ENCODE measurements around the gene LRPAP1.

DNA sequence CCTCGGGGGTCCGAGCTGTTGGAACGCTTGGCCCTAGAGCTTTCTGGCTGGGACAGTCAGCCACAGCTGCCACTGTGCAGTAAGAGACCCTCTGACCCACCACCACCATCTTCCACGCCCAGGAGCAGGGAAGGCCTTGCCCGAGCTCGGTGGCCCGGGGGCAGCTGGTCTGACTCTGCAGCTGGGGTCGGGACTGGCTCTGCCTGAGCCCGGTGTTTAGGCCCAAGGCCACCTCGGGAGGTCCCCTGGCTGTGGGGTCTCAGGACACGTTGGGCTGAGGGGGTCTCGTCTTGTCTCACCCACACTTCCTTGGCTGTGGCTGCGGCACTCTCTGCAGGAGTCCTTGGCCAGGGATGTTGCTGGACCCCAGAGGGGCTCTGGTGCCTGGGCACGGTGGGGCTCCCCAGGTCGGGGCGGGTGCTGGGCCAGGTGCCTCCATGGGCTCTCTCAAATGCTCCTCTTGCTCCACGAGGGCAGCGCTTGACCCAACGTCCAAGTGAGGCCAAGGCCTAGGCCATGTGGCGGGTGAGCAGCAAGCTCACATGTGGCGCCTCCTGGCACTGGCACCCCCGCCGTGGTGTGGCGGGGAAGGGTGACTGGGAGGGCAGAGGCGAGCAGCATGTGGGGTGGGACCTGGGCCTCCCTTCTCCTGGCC lies 46.2 kb downstream of the LRPAP1 start:
- TF ChIP-seq POLR2A (IDR thresholded peaks at IDR 0.05; ENCODE audit: low read depth): no peak
- TF ChIP-seq, protein P1, sequence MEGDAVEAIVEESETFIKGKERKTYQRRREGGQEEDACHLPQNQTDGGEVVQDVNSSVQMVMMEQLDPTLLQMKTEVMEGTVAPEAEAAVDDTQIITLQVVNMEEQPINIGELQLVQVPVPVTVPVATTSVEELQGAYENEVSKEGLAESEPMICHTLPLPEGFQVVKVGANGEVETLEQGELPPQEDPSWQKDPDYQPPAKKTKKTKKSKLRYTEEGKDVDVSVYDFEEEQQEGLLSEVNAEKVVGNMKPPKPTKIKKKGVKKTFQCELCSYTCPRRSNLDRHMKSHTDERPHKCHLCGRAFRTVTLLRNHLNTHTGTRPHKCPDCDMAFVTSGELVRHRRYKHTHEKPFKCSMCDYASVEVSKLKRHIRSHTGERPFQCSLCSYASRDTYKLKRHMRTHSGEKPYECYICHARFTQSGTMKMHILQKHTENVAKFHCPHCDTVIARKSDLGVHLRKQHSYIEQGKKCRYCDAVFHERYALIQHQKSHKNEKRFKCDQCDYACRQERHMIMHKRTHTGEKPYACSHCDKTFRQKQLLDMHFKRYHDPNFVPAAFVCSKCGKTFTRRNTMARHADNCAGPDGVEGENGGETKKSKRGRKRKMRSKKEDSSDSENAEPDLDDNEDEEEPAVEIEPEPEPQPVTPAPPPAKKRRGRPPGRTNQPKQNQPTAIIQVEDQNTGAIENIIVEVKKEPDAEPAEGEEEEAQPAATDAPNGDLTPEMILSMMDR (IDR thresholded peaks at IDR 0.05): no peak

Measured in esophagus muscularis mucosa (tissue), 3 donors.